ENCODE results near the gene CLDN16. TPM values are rescaled to one million over a fixed set of nuclear protein-coding genes. Genes with fewer than 3 reads are reported as not detected.

Gene CLDN16
- total RNA-seq, 5 donors from 2014 or later (not counting 1 experiment from before 2014, with no cell fraction given): not detected

- Mint-ChIP-seq H3K4me3 (no peak overlapping the region), H3K36me3 (no peaks in the 10 kb centered on the region), H3K27me3 (peaks cover 0 to 15% of the 10 kb centered on the region in 2 donors), H3K27ac (no peak overlapping the region), H3K4me1 (no peaks in the 10 kb centered on the region), H3K9me3 (no peaks in the 10 kb centered on the region)
- POLR2A ChIA-PET: no interaction called here
- H3K9me3 ChIP-seq: no peaks in the 10 kb centered on the region
- WGBS (ENCODE audit: insufficient coverage): 72% methylated on average over 3 of the region's 9 CpGs
- no peak for DNase-seq
- H3K27ac ChIP-seq (ENCODE audit: low read length): no peak overlapping the region
- no peaks in the 10 kb centered on the region for H3K36me3 ChIP-seq (ENCODE audit: control insufficient read depth in 2 of 2, extremely low read depth in 1 of 2, insufficient read depth in 1 of 2, low read length in 1 of 2)
- ATAC-seq (replicated peaks in 1 of 4): no peak
- no peaks in the 10 kb centered on the region for H3K27me3 ChIP-seq (replicated peaks in 1 of 2; ENCODE audit: control insufficient read depth in 2 of 2, extremely low read depth in 1 of 2, insufficient read depth in 2 of 2, low read length in 1 of 2)
- CTCF ChIA-PET: no interaction called here
- H3K4me3 ChIP-seq (ENCODE audit: control insufficient read depth in 1 of 2, extremely low read depth in 1 of 2, low read length in 1 of 2): no peak overlapping the region
- H3K4me1 ChIP-seq (ENCODE audit: control insufficient read depth in 1 of 2, extremely low read depth in 1 of 2, insufficient read depth in 2 of 2, low read length in 2 of 2): no peaks in the 10 kb centered on the region
Observed at GRCh38 chr3:190362258-190362657, 25.7 kb upstream of the CLDN16 start.

GRCh38 chr3:190366133-190366532 lies 21.8 kb upstream of the CLDN16 start:
- Mint-ChIP-seq H3K9me3 (no peaks in the 10 kb centered on the region), H3K4me3 (no peak overlapping the region), H3K36me3 (no peaks in the 10 kb centered on the region), H3K27me3 (peaks cover 0 to 11% of the 10 kb centered on the region in 2 donors), H3K4me1 (no peaks in the 10 kb centered on the region), H3K27ac (no peak overlapping the region)
- CTCF ChIA-PET: interaction anchor here in 1 of 2 donors (0.6 kb wide), 2 partner anchors 141 to 413 kb away, joined by 3 to 6 read pairs; no protein-coding TSS in a partner anchor
- Histone ChIP-seq H3K4me3 (ENCODE audit: control insufficient read depth in 1 of 2, extremely low read depth in 1 of 2, low read length in 1 of 2) (no peak overlapping the region), H3K27me3 (replicated peaks in 1 of 2; ENCODE audit: control insufficient read depth in 2 of 2, extremely low read depth in 1 of 2, insufficient read depth in 2 of 2, low read length in 1 of 2) (no peaks in the 10 kb centered on the region), H3K4me1 (ENCODE audit: control insufficient read depth in 1 of 2, extremely low read depth in 1 of 2, insufficient read depth in 2 of 2, low read length in 2 of 2) (no peaks in the 10 kb centered on the region), H3K9me3 (no peaks in the 10 kb centered on the region), H3K36me3 (ENCODE audit: control insufficient read depth in 2 of 2, extremely low read depth in 1 of 2, insufficient read depth in 1 of 2, low read length in 1 of 2) (no peaks in the 10 kb centered on the region), H3K27ac (ENCODE audit: low read length) (no peak overlapping the region)
- POLR2A ChIA-PET: no interaction called here
- DNase-seq: no peak
- no peak for ATAC-seq (replicated peaks in 1 of 4)
- WGBS (ENCODE audit: insufficient coverage): 80% methylated on average over 1 of the region's 2 CpGs

GRCh38 chr3:190368881-190369280 lies 19.1 kb upstream of the CLDN16 start:
- Mint-ChIP-seq H3K36me3 (no peaks in the 10 kb centered on the region), H3K4me3 (no peak overlapping the region), H3K4me1 (no peaks in the 10 kb centered on the region), H3K9me3 (no peaks in the 10 kb centered on the region), H3K27me3 (peaks cover 0 to 15% of the 10 kb centered on the region in 2 donors), H3K27ac (no peak overlapping the region)
- DNase-seq (no peak), ATAC-seq (replicated peaks in 1 of 4) (no peak)
- ChIA-PET POLR2A (no interaction called here), CTCF (no interaction called here)
- Histone ChIP-seq H3K4me1 (ENCODE audit: control insufficient read depth in 1 of 2, extremely low read depth in 1 of 2, insufficient read depth in 2 of 2, low read length in 2 of 2) (no peaks in the 10 kb centered on the region), H3K27me3 (replicated peaks in 1 of 2; ENCODE audit: control insufficient read depth in 2 of 2, extremely low read depth in 1 of 2, insufficient read depth in 2 of 2, low read length in 1 of 2) (no peaks in the 10 kb centered on the region), H3K9me3 (no peaks in the 10 kb centered on the region), H3K36me3 (ENCODE audit: control insufficient read depth in 2 of 2, extremely low read depth in 1 of 2, insufficient read depth in 1 of 2, low read length in 1 of 2) (no peaks in the 10 kb centered on the region), H3K4me3 (ENCODE audit: control insufficient read depth in 1 of 2, extremely low read depth in 1 of 2, low read length in 1 of 2) (no peak overlapping the region), H3K27ac (ENCODE audit: low read length) (no peak overlapping the region)

- Histone ChIP-seq H3K36me3 (ENCODE audit: control insufficient read depth in 2 of 2, extremely low read depth in 1 of 2, insufficient read depth in 1 of 2, low read length in 1 of 2) (no peaks in the 10 kb centered on the region), H3K4me3 (ENCODE audit: control insufficient read depth in 1 of 2, extremely low read depth in 1 of 2, low read length in 1 of 2) (no peak overlapping the region), H3K27me3 (replicated peaks in 1 of 2; ENCODE audit: control insufficient read depth in 2 of 2, extremely low read depth in 1 of 2, insufficient read depth in 2 of 2, low read length in 1 of 2) (no peaks in the 10 kb centered on the region), H3K9me3 (no peaks in the 10 kb centered on the region), H3K27ac (ENCODE audit: low read length) (no peak overlapping the region), H3K4me1 (ENCODE audit: control insufficient read depth in 1 of 2, extremely low read depth in 1 of 2, insufficient read depth in 2 of 2, low read length in 2 of 2) (no peaks in the 10 kb centered on the region)
- ChIA-PET POLR2A (no interaction called here), CTCF (no interaction called here)
- no peak for ATAC-seq (replicated peaks in 1 of 4)
- no peaks in the 10 kb centered on the region for H3K9me3 Mint-ChIP-seq
- H3K27ac Mint-ChIP-seq: no peak overlapping the region
- no CpG with 5 or more reads among the region's 5 CpGs for WGBS (ENCODE audit: insufficient coverage)
- no peak overlapping the region for H3K4me3 Mint-ChIP-seq
- DNase-seq: no peak
- no peaks in the 10 kb centered on the region for H3K4me1 Mint-ChIP-seq
- peaks cover 0 to 15% of the 10 kb centered on the region in 2 donors for H3K27me3 Mint-ChIP-seq
- H3K36me3 Mint-ChIP-seq: no peaks in the 10 kb centered on the region
Observed at GRCh38 chr3:190369668-190370295, 18.2 kb upstream of the CLDN16 start.

- WGBS (ENCODE audit: insufficient coverage): 88% methylated on average over 2 of the region's 2 CpGs
- no peaks in the 10 kb centered on the region for H3K4me1 ChIP-seq (ENCODE audit: control insufficient read depth in 1 of 2, extremely low read depth in 1 of 2, insufficient read depth in 2 of 2, low read length in 2 of 2)
- no peak overlapping the region for H3K27ac ChIP-seq (ENCODE audit: low read length)
- no peak for ATAC-seq (replicated peaks in 1 of 4)
- no peaks in the 10 kb centered on the region for H3K36me3 ChIP-seq (ENCODE audit: control insufficient read depth in 2 of 2, extremely low read depth in 1 of 2, insufficient read depth in 1 of 2, low read length in 1 of 2)
- no peak overlapping the region for H3K27ac Mint-ChIP-seq
- no peaks in the 10 kb centered on the region for H3K4me1 Mint-ChIP-seq
- H3K4me3 ChIP-seq (ENCODE audit: control insufficient read depth in 1 of 2, extremely low read depth in 1 of 2, low read length in 1 of 2): no peak overlapping the region
- H3K4me3 Mint-ChIP-seq: no peak overlapping the region
- H3K9me3 Mint-ChIP-seq: no peaks in the 10 kb centered on the region
- no peaks in the 10 kb centered on the region for H3K9me3 ChIP-seq
- H3K27me3 Mint-ChIP-seq: peaks cover 0 to 12% of the 10 kb centered on the region in 2 donors
- CTCF ChIA-PET: no interaction called here
- POLR2A ChIA-PET: interaction anchor here in 1 of 2 donors (0.5 kb wide), 1 partner anchor 1435 kb away, joined by 3 read pairs; no protein-coding TSS in a partner anchor
- H3K27me3 ChIP-seq (replicated peaks in 1 of 2; ENCODE audit: control insufficient read depth in 2 of 2, extremely low read depth in 1 of 2, insufficient read depth in 2 of 2, low read length in 1 of 2): no peaks in the 10 kb centered on the region
- DNase-seq: no peak
- no peaks in the 10 kb centered on the region for H3K36me3 Mint-ChIP-seq
Observed at GRCh38 chr3:190370369-190370768, 17.6 kb upstream of the CLDN16 start.

- no peak overlapping the region for H3K27ac Mint-ChIP-seq
- ATAC-seq (replicated peaks in 1 of 4) (no peak), DNase-seq (no peak)
- peaks cover 0 to 11% of the 10 kb centered on the region in 2 donors for H3K27me3 Mint-ChIP-seq
- H3K36me3 Mint-ChIP-seq: no peaks in the 10 kb centered on the region
- no peak overlapping the region for H3K4me3 Mint-ChIP-seq
- no peaks in the 10 kb centered on the region for H3K36me3 ChIP-seq (ENCODE audit: control insufficient read depth in 2 of 2, extremely low read depth in 1 of 2, insufficient read depth in 1 of 2, low read length in 1 of 2)
- POLR2A ChIA-PET: no interaction called here
- no peaks in the 10 kb centered on the region for H3K27me3 ChIP-seq (replicated peaks in 1 of 2; ENCODE audit: control insufficient read depth in 2 of 2, extremely low read depth in 1 of 2, insufficient read depth in 2 of 2, low read length in 1 of 2)
- CTCF ChIA-PET: no interaction called here
- 70% methylated on average over 2 of the region's 2 CpGs for WGBS (ENCODE audit: insufficient coverage)
- H3K4me3 ChIP-seq (ENCODE audit: control insufficient read depth in 1 of 2, extremely low read depth in 1 of 2, low read length in 1 of 2): no peak overlapping the region
- no peaks in the 10 kb centered on the region for H3K9me3 ChIP-seq
- H3K4me1 ChIP-seq (ENCODE audit: control insufficient read depth in 1 of 2, extremely low read depth in 1 of 2, insufficient read depth in 2 of 2, low read length in 2 of 2): no peaks in the 10 kb centered on the region
- no peaks in the 10 kb centered on the region for H3K9me3 Mint-ChIP-seq
- no peaks in the 10 kb centered on the region for H3K4me1 Mint-ChIP-seq
- H3K27ac ChIP-seq (ENCODE audit: low read length): no peak overlapping the region
Observed at GRCh38 chr3:190371152-190371551, 16.8 kb upstream of the CLDN16 start.

- Mint-ChIP-seq H3K4me1 (no peaks in the 10 kb centered on the region), H3K27me3 (peaks cover 7 to 11% of the 10 kb centered on the region in 2 donors), H3K36me3 (no peaks in the 10 kb centered on the region), H3K9me3 (no peaks in the 10 kb centered on the region), H3K27ac (no peak overlapping the region), H3K4me3 (no peak overlapping the region)
- no peak overlapping the region for H3K4me3 ChIP-seq (ENCODE audit: control insufficient read depth in 1 of 2, extremely low read depth in 1 of 2, low read length in 1 of 2)
- no peaks in the 10 kb centered on the region for H3K4me1 ChIP-seq (ENCODE audit: control insufficient read depth in 1 of 2, extremely low read depth in 1 of 2, insufficient read depth in 2 of 2, low read length in 2 of 2)
- DNase-seq (no peak), ATAC-seq (replicated peaks in 1 of 4) (no peak)
- H3K9me3 ChIP-seq: no peaks in the 10 kb centered on the region
- H3K27ac ChIP-seq (ENCODE audit: low read length): no peak overlapping the region
- CTCF ChIA-PET: no interaction called here
- POLR2A ChIA-PET: no interaction called here
- H3K27me3 ChIP-seq (replicated peaks in 1 of 2; ENCODE audit: control insufficient read depth in 2 of 2, extremely low read depth in 1 of 2, insufficient read depth in 2 of 2, low read length in 1 of 2): no peaks in the 10 kb centered on the region
- H3K36me3 ChIP-seq (ENCODE audit: control insufficient read depth in 2 of 2, extremely low read depth in 1 of 2, insufficient read depth in 1 of 2, low read length in 1 of 2): no peaks in the 10 kb centered on the region
Observed at GRCh38 chr3:190375246-190375645, 12.7 kb upstream of the CLDN16 start.
